Upper lobe of left lung (tissue), 6 donors: ENCODE results near the gene DTNB. TPM values are rescaled to one million over a fixed set of nuclear protein-coding genes. Genes with fewer than 3 reads are reported as not detected.
"Not testable (repeated sequence)": the region's sequence is repeated elsewhere in the genome, so short reads cannot be mapped to it uniquely, and the experiment has no call there.

Experiments
- ATAC-seq, 2 donors: fragments of 200-7000 bp; cut with Tn5 transposase; one replicate each; pipeline ENCODE4 v1.9.1; 2022; ENCODE audit warnings: mild to moderate bottlenecking in 2 of 2, moderate library complexity in 2 of 2; ENCODE audit not compliant: low FRiP score in 2 of 2
- DNase-seq, 2 donors: peaks; one replicate each; pipeline ENCODE4 v3.0.0-alpha.2; 2019 to 2020
- H3K27ac ChIP-seq, 4 donors: fragments of 200-600 bp; sonication (generic); one replicate each; pipeline ENCODE4 v1.5.1; 2016 to 2019
- H3K27me3 ChIP-seq, 4 donors: fragments of 200-600 bp; sonication (generic); one replicate each; pipeline ENCODE4 v1.5.1; 2017 to 2019
- H3K36me3 ChIP-seq, 4 donors: fragments of 200-600 bp; sonication (generic); one replicate each; pipeline ENCODE4 v1.5.1; 2016 to 2019
- H3K4me1 ChIP-seq, 4 donors: fragments of 200-600 bp; sonication (generic); one replicate each; pipeline ENCODE4 v1.5.1; 2018 to 2019
- H3K4me3 ChIP-seq, 4 donors: fragments of 200-600 bp; sonication (generic); one replicate each; pipeline ENCODE4 v1.5.1; 2017 to 2019; ENCODE audit warnings: mild to moderate bottlenecking in 2 of 4, moderate library complexity in 1 of 4
- H3K9me3 ChIP-seq, 4 donors: fragments of 200-600 bp; sonication (generic); one replicate each; pipeline ENCODE4 v1.5.1; 2018 to 2019
- EP300 ChIP-seq, 4 donors: sonication (generic); formaldehyde crosslinking; IDR thresholded peaks; one replicate each; pipeline ENCODE4 v1.5.1; 2017; ENCODE audit warnings: antibody characterized with exemption in 4 of 4, control low read depth in 2 of 4
- POLR2A ChIP-seq, 4 donors: fragments of 450-650 bp; IDR thresholded peaks; one replicate each; pipeline ENCODE4 v1.5.1; 2016 to 2017; ENCODE audit warnings: antibody characterized with exemption in 4 of 4, mild to moderate bottlenecking in 2 of 4
- POLR2AphosphoS5 ChIP-seq, 2 donors: sonication (generic); formaldehyde crosslinking; IDR thresholded peaks; one replicate each; pipeline ENCODE4 v1.5.1; 2017; ENCODE audit warnings: antibody characterized with exemption in 2 of 2
- WGBS, 2 donors: methylation state at CpG; one replicate each; pipeline ENCODE4 v1.1.5; 2017 to 2018; 5-methylcytosine and 5-hydroxymethylcytosine counted together
- total RNA-seq, 6 donors: library from RNA; depleted of rRNA in 4 of 6; stranded (reverse); fragments of >200 nt in 4 of 6; gene quantifications; one replicate each; pipeline versions ENCODE4 v1.1.0 to v1.2.1, GENCODE V29; 2016 to 2021
- TF ChIP-seq, protein P1 (sequence below), 6 experiments: fragments of 450-650 bp in 4 of 6; fragments of 200-600 bp in 2 of 6; sonication (generic) in 2 of 6; IDR thresholded peaks; one replicate each; pipeline ENCODE4 v1.5.1; 2016 to 2019; ENCODE audit warnings: antibody characterized with exemption in 6 of 6
- donor health status: DM: no; HTN: no; CAD: no; lungs with moderate emphysema.
- donor health status: DM: no; HTN: yes; CAD: no; lungs with severe emphysema.

DTNB gene
- total RNA-seq, 6 donors from 2014 or later, result 19.3 to 59.7 (median 25.6) TPM

DNA sequence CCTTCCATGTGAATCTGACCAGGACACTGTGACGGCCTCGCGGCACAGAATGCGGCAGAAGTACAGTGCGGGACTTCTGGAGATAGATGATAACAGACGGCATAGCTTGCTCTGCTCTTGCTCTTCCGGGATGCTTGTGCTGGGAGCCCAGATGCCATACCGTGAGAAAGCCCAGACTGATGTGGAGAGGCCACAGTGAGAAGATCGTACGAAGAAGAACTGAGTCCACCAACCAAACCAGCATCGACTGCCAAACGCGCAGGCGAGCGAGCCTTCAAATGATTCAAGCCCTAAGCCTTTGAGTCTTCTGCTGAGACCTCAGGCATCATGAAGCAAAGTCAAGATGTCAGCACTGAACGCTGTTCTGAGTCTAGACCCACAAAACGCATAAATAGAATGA is 33.7 kb downstream of the DTNB start:
- Histone ChIP-seq H3K4me3 (no peak overlapping the region), H3K27me3 (no peaks in the 10 kb centered on the region), H3K27ac (no peak overlapping the region), H3K4me1 (no peaks in the 10 kb centered on the region), H3K9me3 (no peaks in the 10 kb centered on the region), H3K36me3 (no peaks in the 10 kb centered on the region)
- WGBS, 2 donors, result 95 to 96% methylated on average over 17 of the region's 17 CpGs
- TF ChIP-seq EP300 (IDR thresholded peaks at IDR 0.05) (no peak), POLR2AphosphoS5 (IDR thresholded peaks at IDR 0.05) (no peak), POLR2A (IDR thresholded peaks at IDR 0.05) (no peak)
- TF ChIP-seq, protein P1, sequence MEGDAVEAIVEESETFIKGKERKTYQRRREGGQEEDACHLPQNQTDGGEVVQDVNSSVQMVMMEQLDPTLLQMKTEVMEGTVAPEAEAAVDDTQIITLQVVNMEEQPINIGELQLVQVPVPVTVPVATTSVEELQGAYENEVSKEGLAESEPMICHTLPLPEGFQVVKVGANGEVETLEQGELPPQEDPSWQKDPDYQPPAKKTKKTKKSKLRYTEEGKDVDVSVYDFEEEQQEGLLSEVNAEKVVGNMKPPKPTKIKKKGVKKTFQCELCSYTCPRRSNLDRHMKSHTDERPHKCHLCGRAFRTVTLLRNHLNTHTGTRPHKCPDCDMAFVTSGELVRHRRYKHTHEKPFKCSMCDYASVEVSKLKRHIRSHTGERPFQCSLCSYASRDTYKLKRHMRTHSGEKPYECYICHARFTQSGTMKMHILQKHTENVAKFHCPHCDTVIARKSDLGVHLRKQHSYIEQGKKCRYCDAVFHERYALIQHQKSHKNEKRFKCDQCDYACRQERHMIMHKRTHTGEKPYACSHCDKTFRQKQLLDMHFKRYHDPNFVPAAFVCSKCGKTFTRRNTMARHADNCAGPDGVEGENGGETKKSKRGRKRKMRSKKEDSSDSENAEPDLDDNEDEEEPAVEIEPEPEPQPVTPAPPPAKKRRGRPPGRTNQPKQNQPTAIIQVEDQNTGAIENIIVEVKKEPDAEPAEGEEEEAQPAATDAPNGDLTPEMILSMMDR (IDR thresholded peaks at IDR 0.05), result no peak
- DNase-seq (no peak), ATAC-seq (no peak)

DNA sequence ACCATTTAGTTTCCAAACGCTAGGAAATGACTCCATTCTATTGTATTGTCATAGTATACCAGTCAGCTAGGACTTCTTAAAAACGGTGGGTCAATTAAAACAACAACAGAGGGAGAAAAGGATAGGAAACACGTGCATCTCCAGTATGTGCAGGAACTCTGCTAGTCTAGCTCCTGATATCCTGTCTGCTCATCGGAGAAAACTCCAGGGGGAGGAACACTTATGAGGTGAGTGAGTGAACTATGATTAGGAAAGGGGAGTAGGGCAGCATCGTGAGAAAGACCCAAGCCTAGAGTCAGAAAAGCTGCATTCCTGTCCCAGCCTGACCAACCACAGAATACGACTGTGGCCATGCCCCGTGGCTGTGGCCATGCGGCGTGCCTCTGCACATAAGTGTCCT is 34.2 kb downstream of the DTNB start:
- no peaks in the 10 kb centered on the region for H3K27me3 ChIP-seq
- 78 to 80% methylated on average over 8 to 9 of the region's 9 CpGs for WGBS, 2 donors
- no peak for ATAC-seq

DNA sequence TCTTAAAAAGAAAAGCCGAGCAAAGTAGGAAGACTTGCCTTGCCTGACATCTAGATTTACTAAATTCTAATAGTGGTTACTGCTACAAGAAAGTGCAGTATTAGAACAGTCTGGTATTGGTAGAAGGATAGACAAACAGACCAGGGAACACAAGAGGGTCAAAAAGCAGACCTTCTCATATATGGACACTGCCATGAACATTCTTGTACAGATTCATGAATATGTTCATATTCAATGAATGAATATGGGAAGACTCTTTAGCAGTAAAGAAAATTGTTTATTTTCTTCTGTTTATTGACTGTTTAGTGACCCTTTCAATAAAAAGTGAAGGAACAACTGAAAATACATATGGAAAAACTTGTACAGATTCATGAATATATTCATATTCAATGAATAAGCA is 37.6 kb downstream of the DTNB start:
- no peak for DNase-seq
- ATAC-seq, result no peak
- no peaks in the 10 kb centered on the region for H3K9me3 ChIP-seq
- no peaks in the 10 kb centered on the region for H3K36me3 ChIP-seq
- H3K27me3 ChIP-seq, result no peaks in the 10 kb centered on the region
- TF ChIP-seq POLR2AphosphoS5 (IDR thresholded peaks at IDR 0.05) (no peak), EP300 (IDR thresholded peaks at IDR 0.05) (no peak), POLR2A (IDR thresholded peaks at IDR 0.05) (no peak)
- TF ChIP-seq, protein P1 (IDR thresholded peaks at IDR 0.05), result no peak
- H3K4me3 ChIP-seq, result no peak overlapping the region
- 93 to 98% methylated on average over 1 of the region's 1 CpG for WGBS, 2 donors
- no peak overlapping the region for H3K27ac ChIP-seq
- H3K4me1 ChIP-seq, result no peaks in the 10 kb centered on the region

More for the DNA sequence above, 34.2 kb downstream of the DTNB start:
- Histone ChIP-seq H3K4me1 (no peaks in the 10 kb centered on the region), H3K27ac (no peak overlapping the region), H3K4me3 (no peak overlapping the region), H3K36me3 (no peaks in the 10 kb centered on the region), H3K9me3 (no peaks in the 10 kb centered on the region)
- TF ChIP-seq POLR2AphosphoS5 (IDR thresholded peaks at IDR 0.05) (no peak), POLR2A (IDR thresholded peaks at IDR 0.05) (no peak)
- DNase-seq, result peak in 1 of 2 donors; percentile 22

DNA sequence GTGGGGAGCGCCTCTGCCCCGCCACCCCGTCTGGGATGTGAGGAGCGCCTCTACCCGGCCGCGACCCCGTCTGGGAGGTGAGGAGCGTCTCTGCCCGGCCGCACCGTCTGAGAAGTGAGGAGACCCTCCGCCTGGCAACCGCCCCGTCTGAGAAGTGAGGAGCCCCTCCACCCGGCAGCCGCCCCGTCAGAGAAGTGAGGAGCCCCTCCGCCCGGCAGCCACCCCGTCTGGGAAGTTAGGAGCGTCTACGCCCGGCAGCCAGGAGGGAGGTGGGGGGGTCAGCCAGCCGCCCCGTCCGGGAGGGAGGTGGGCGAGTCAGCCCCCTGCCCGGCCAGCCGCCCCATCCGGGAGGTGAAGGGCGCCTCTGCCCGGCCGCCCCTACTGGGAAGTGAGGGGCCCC is 39.6 kb downstream of the DTNB start:
- not testable (repeated sequence) for H3K4me3 ChIP-seq, H3K36me3 ChIP-seq, H3K9me3 ChIP-seq, H3K27ac ChIP-seq, H3K4me1 ChIP-seq, H3K27me3 ChIP-seq, ATAC-seq
- DNase-seq, result peak in 1 of 2 donors; percentile 51
- WGBS, 2 donors, result 83 to 88% methylated on average over 13 to 20 of the region's 34 CpGs

DNA sequence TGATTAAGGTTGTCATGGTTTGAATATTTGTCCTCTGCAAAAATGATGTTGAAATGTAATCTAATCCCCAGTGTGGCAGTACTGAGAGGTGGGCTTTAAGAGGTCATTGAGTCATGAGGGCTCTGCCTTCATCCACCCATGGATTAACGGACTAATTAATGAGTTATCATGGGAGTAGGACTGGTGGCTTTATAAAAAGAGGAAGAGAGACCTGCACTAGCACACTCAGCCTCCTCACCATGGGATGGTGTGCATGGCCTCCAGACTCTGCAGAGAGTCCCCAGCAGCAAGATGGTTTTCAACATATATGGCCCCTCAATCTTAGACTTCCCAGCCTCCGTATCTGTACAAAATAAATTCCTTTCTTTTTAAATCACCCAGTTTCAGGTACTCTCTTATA is 41.0 kb downstream of the DTNB start:
- Histone ChIP-seq H3K36me3 (peaks cover 0 to 7% (median 2%) of the 10 kb centered on the region in 4 donors), H3K4me3 (no peak overlapping the region), H3K4me1 (no peaks in the 10 kb centered on the region), H3K27ac (no peak overlapping the region), H3K27me3 (no peaks in the 10 kb centered on the region), H3K9me3 (no peaks in the 10 kb centered on the region)
- ATAC-seq (no peak), DNase-seq (no peak)
- WGBS, 2 donors, result 84 to 90% methylated on average over 2 of the region's 2 CpGs
- TF ChIP-seq POLR2AphosphoS5 (IDR thresholded peaks at IDR 0.05) (no peak), EP300 (IDR thresholded peaks at IDR 0.05) (no peak), POLR2A (IDR thresholded peaks at IDR 0.05) (no peak)
- TF ChIP-seq, protein P1 (IDR thresholded peaks at IDR 0.05), result no peak

DNA sequence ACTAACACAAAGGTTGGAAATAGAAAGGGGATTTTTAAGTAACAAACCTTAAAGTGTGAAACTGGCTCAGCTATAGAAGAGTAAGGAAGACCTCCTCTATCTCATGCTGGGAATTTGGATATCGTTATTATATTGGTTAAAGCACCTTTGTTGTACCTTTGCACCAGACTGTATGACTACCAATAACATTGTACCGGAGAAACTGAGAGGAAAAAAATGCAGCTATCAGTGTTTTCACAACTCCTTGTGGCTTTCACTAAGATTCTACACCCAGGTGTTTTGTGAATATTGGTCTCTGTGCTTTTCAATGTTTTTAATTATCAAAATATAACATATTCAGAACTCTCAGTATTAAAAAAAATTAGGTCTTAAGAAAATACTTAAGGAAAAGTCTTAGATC is 48.7 kb downstream of the DTNB start:
- TF ChIP-seq POLR2A (IDR thresholded peaks at IDR 0.05) (no peak), POLR2AphosphoS5 (IDR thresholded peaks at IDR 0.05) (no peak), EP300 (IDR thresholded peaks at IDR 0.05) (no peak)
- TF ChIP-seq, protein P1 (IDR thresholded peaks at IDR 0.05), result no peak
- Histone ChIP-seq H3K4me1 (no peaks in the 10 kb centered on the region), H3K9me3 (no peaks in the 10 kb centered on the region), H3K4me3 (no peak overlapping the region), H3K27ac (no peak overlapping the region), H3K27me3 (no peaks in the 10 kb centered on the region), H3K36me3 (peaks cover 0 to 27% (median 5%) of the 10 kb centered on the region in 4 donors)
- ATAC-seq (no peak), DNase-seq (no peak)
- WGBS, 2 donors, result 98 to 99% methylated on average over 2 of the region's 2 CpGs
